ENCODE results near the gene ZPLD1.

Gene ZPLD1

GRCh38 chr3:102476198-102476597, 41.4 kb downstream of the ZPLD1 start:
- TF ChIP-seq SPI1 (IDR thresholded peaks at IDR 0.05; ENCODE audit: low read depth, low read length) (no peak), PAX5 (IDR thresholded peaks at IDR 0.05; ENCODE audit: insufficient read depth, low read length, severe bottlenecking) (no peak), TAF1 (IDR thresholded peaks at IDR 0.05; ENCODE audit: low read depth, low read length) (no peak), POLR2AphosphoS5 (IDR thresholded peaks at IDR 0.05; ENCODE audit: low read depth, low read length) (no peak), POLR2A (IDR thresholded peaks at IDR 0.05; ENCODE audit: low read depth, low read length) (no peak), POU2F2 (IDR thresholded peaks at IDR 0.05; ENCODE audit: low read depth, low read length) (no peak)
- no peak for FAIRE-seq
- no peak for DNase-seq (ENCODE audit: insufficient read length, low spot score)

GRCh38 chr3:102478160-102478559, 43.3 kb downstream of the ZPLD1 start:
- FAIRE-seq (no peak), DNase-seq (ENCODE audit: insufficient read length, low spot score) (no peak)
- no peak for TF ChIP-seq POLR2A (IDR thresholded peaks at IDR 0.05; ENCODE audit: low read depth, low read length)
- TF ChIP-seq POU2F2 (IDR thresholded peaks at IDR 0.05; ENCODE audit: low read depth, low read length), result no peak
- no peak for TF ChIP-seq POLR2AphosphoS5 (IDR thresholded peaks at IDR 0.05; ENCODE audit: low read depth, low read length)
- TF ChIP-seq PAX5 (IDR thresholded peaks at IDR 0.05; ENCODE audit: insufficient read depth, low read length, severe bottlenecking), result no peak

- no peak for FAIRE-seq
These were observed 45.3 kb downstream of the ZPLD1 start for GRCh38 chr3:102480139-102480538.

GRCh38 chr3:102481050-102481449, 46.2 kb downstream of the ZPLD1 start:
- FAIRE-seq, result no peak

More at GRCh38 chr3:102480139-102480538, 45.3 kb downstream of the ZPLD1 start:
- no peak for DNase-seq (ENCODE audit: insufficient read length, low spot score)
- no peak for TF ChIP-seq POU2F2 (IDR thresholded peaks at IDR 0.05; ENCODE audit: low read depth, low read length)
- no peak for TF ChIP-seq SPI1 (IDR thresholded peaks at IDR 0.05; ENCODE audit: low read depth, low read length)
- TF ChIP-seq POLR2A (IDR thresholded peaks at IDR 0.05; ENCODE audit: low read depth, low read length), result no peak
- TF ChIP-seq PAX5 (IDR thresholded peaks at IDR 0.05; ENCODE audit: insufficient read depth, low read length, severe bottlenecking), result no peak
- no peak for TF ChIP-seq POLR2AphosphoS5 (IDR thresholded peaks at IDR 0.05; ENCODE audit: low read depth, low read length)

GRCh38 chr3:102483556-102483955, 48.7 kb downstream of the ZPLD1 start:
- DNase-seq (ENCODE audit: insufficient read length, low spot score), result no peak
- TF ChIP-seq TAF1 (IDR thresholded peaks at IDR 0.05; ENCODE audit: low read depth, low read length) (no peak), POLR2A (IDR thresholded peaks at IDR 0.05; ENCODE audit: low read depth, low read length) (no peak), POU2F2 (IDR thresholded peaks at IDR 0.05; ENCODE audit: low read depth, low read length) (no peak), PAX5 (IDR thresholded peaks at IDR 0.05; ENCODE audit: insufficient read depth, low read length, severe bottlenecking) (no peak)

More at GRCh38 chr3:102481050-102481449, 46.2 kb downstream of the ZPLD1 start:
- no peak for DNase-seq (ENCODE audit: insufficient read length, low spot score)
- TF ChIP-seq SPI1 (IDR thresholded peaks at IDR 0.05; ENCODE audit: low read depth, low read length) (no peak), TAF1 (IDR thresholded peaks at IDR 0.05; ENCODE audit: low read depth, low read length) (no peak), POLR2AphosphoS5 (IDR thresholded peaks at IDR 0.05; ENCODE audit: low read depth, low read length) (no peak)

GRCh38 chr3:102484363-102484762, 49.5 kb downstream of the ZPLD1 start:
- DNase-seq (ENCODE audit: insufficient read length, low spot score), result no peak
- no peak for FAIRE-seq
- TF ChIP-seq POLR2AphosphoS5 (IDR thresholded peaks at IDR 0.05; ENCODE audit: low read depth, low read length) (no peak), TAF1 (IDR thresholded peaks at IDR 0.05; ENCODE audit: low read depth, low read length) (no peak), PAX5 (IDR thresholded peaks at IDR 0.05; ENCODE audit: insufficient read depth, low read length, severe bottlenecking) (no peak), SPI1 (IDR thresholded peaks at IDR 0.05; ENCODE audit: low read depth, low read length) (no peak), POU2F2 (IDR thresholded peaks at IDR 0.05; ENCODE audit: low read depth, low read length) (no peak), POLR2A (IDR thresholded peaks at IDR 0.05; ENCODE audit: low read depth, low read length) (no peak)

More at GRCh38 chr3:102483556-102483955, 48.7 kb downstream of the ZPLD1 start:
- no peak for FAIRE-seq

- DNase-seq (ENCODE audit: insufficient read length, low spot score) (no peak), FAIRE-seq (no peak)
- TF ChIP-seq POLR2A (IDR thresholded peaks at IDR 0.05; ENCODE audit: low read depth, low read length), result no peak
- TF ChIP-seq POU2F2 (IDR thresholded peaks at IDR 0.05; ENCODE audit: low read depth, low read length), result no peak
- TF ChIP-seq TAF1 (IDR thresholded peaks at IDR 0.05; ENCODE audit: low read depth, low read length), result no peak
- no peak for TF ChIP-seq PAX5 (IDR thresholded peaks at IDR 0.05; ENCODE audit: insufficient read depth, low read length, severe bottlenecking)
- TF ChIP-seq SPI1 (IDR thresholded peaks at IDR 0.05; ENCODE audit: low read depth, low read length), result no peak
- TF ChIP-seq POLR2AphosphoS5 (IDR thresholded peaks at IDR 0.05; ENCODE audit: low read depth, low read length), result no peak
These were observed 50.9 kb downstream of the ZPLD1 start for GRCh38 chr3:102485701-102486100.

GRCh38 chr3:102488331-102488730, 53.5 kb downstream of the ZPLD1 start:
- TF ChIP-seq SPI1 (IDR thresholded peaks at IDR 0.05; ENCODE audit: low read depth, low read length), result no peak
- no peak for TF ChIP-seq TAF1 (IDR thresholded peaks at IDR 0.05; ENCODE audit: low read depth, low read length)
- no peak for TF ChIP-seq POLR2A (IDR thresholded peaks at IDR 0.05; ENCODE audit: low read depth, low read length)
- FAIRE-seq (no peak), DNase-seq (ENCODE audit: insufficient read length, low spot score) (no peak)

GRCh38 chr3:102492300-102492699, 57.5 kb downstream of the ZPLD1 start:
- DNase-seq (ENCODE audit: insufficient read length, low spot score) (no peak), FAIRE-seq (no peak)
- TF ChIP-seq POLR2A (IDR thresholded peaks at IDR 0.05; ENCODE audit: low read depth, low read length), result no peak

- FAIRE-seq (no peak), DNase-seq (ENCODE audit: insufficient read length, low spot score) (no peak)
- no peak for TF ChIP-seq SPI1 (IDR thresholded peaks at IDR 0.05; ENCODE audit: low read depth, low read length)
- no peak for TF ChIP-seq PAX5 (IDR thresholded peaks at IDR 0.05; ENCODE audit: insufficient read depth, low read length, severe bottlenecking)
- no peak for TF ChIP-seq POU2F2 (IDR thresholded peaks at IDR 0.05; ENCODE audit: low read depth, low read length)
- no peak for TF ChIP-seq TAF1 (IDR thresholded peaks at IDR 0.05; ENCODE audit: low read depth, low read length)
- TF ChIP-seq POLR2A (IDR thresholded peaks at IDR 0.05; ENCODE audit: low read depth, low read length), result no peak
- TF ChIP-seq POLR2AphosphoS5 (IDR thresholded peaks at IDR 0.05; ENCODE audit: low read depth, low read length), result no peak
These were observed 62.8 kb downstream of the ZPLD1 start for GRCh38 chr3:102497571-102497970.

- DNase-seq (ENCODE audit: insufficient read length, low spot score), result no peak
- TF ChIP-seq POU2F2 (IDR thresholded peaks at IDR 0.05; ENCODE audit: low read depth, low read length) (no peak), POLR2AphosphoS5 (IDR thresholded peaks at IDR 0.05; ENCODE audit: low read depth, low read length) (no peak), PAX5 (IDR thresholded peaks at IDR 0.05; ENCODE audit: insufficient read depth, low read length, severe bottlenecking) (no peak), SPI1 (IDR thresholded peaks at IDR 0.05; ENCODE audit: low read depth, low read length) (no peak), POLR2A (IDR thresholded peaks at IDR 0.05; ENCODE audit: low read depth, low read length) (no peak), TAF1 (IDR thresholded peaks at IDR 0.05; ENCODE audit: low read depth, low read length) (no peak)
- no peak for FAIRE-seq
These were observed 70.7 kb downstream of the ZPLD1 start for GRCh38 chr3:102505542-102505941.
